B cell (primary cell): ENCODE data around the gene PDE3B. TPM values are rescaled to one million over a fixed set of nuclear protein-coding genes. Genes with fewer than 3 reads are reported as not detected.

Source experiments
- ATAC-seq: fragments of 200-7000 bp; cut with Tn5 transposase; one replicate; pipeline ENCODE4 v1.10.0; 2021; ENCODE audit warnings: low read depth, mild to moderate bottlenecking, moderate number of reproducible peaks, moderate library complexity
- CTCF ChIA-PET: fragments of 350-600 bp; sonication (Branson Sonifier 250); formaldehyde crosslinking; loops from one replicate; lab custom pipeline; 2021; ENCODE audit warnings: antibody characterized with exemption, inconsistent platforms; lab: Charles Lee
- POLR2A ChIA-PET: fragments of 350-600 bp; sonication (Branson Sonifier 250); formaldehyde crosslinking; loops from one replicate; lab custom pipeline; 2021; ENCODE audit warnings: antibody characterized with exemption; lab: Charles Lee
- DNase-seq: peaks from one replicate; pipeline ENCODE4 v3.0.0; 2013
- H2AFZ ChIP-seq: 2 replicates; pipeline ENCODE4 v1.6.1; 2012; ENCODE audit warnings: mild to moderate bottlenecking, low read depth, low read length; ENCODE audit not compliant: insufficient read depth, poor library complexity, severe bottlenecking
- H3K27ac ChIP-seq, 2 donors: 1 replicate in 1 of 2; 2 replicates in 1 of 2; pipeline ENCODE4 v1.5.1; 2012 to 2013; ENCODE audit warnings: low read length in 2 of 2, mild to moderate bottlenecking in 2 of 2, moderate library complexity in 1 of 2
- H3K27me3 ChIP-seq, 4 experiments: fragments of 200-600 bp in 1 of 4; sonication (generic) in 1 of 4; replicated peaks in 1 of 4; 1 replicate in 2 of 4; 2 replicates in 2 of 4; pipeline versions ENCODE4 v1.6.1 to v1.7.0; 2013 to 2016; ENCODE audit warnings: low read length in 3 of 4, mild to moderate bottlenecking in 2 of 4, mixed read lengths in 1 of 4, moderate library complexity in 1 of 4; ENCODE audit not compliant: insufficient read depth in 4 of 4, control insufficient read depth in 3 of 4; ENCODE audit errors: control extremely low read depth in 1 of 4
- H3K36me3 ChIP-seq, 2 experiments: replicated peaks in 1 of 2; 1 replicate in 1 of 2; 2 replicates in 1 of 2; pipeline versions ENCODE4 v1.6.1 to v1.7.1; 2013; ENCODE audit warnings: low read length in 1 of 2; ENCODE audit not compliant: insufficient read depth in 2 of 2, control insufficient read depth in 1 of 2; ENCODE audit errors: control extremely low read depth in 1 of 2, extremely low read depth in 1 of 2
- H3K4me1 ChIP-seq, 2 donors: fragments of 200-600 bp in 1 of 2; sonication (generic) in 1 of 2; 1 replicate in 1 of 2; 2 replicates in 1 of 2; pipeline versions ENCODE4 v1.5.1 to v1.6.1; 2013 to 2017; ENCODE audit warnings: low read length in 2 of 2; ENCODE audit not compliant: control insufficient read depth in 2 of 2, insufficient read depth in 2 of 2
- H3K4me2 ChIP-seq: replicated peaks from 2 replicates; pipeline ENCODE3; 2012; ENCODE audit warnings: mild to moderate bottlenecking, low read depth, low read length; ENCODE audit not compliant: poor library complexity, severe bottlenecking
- H3K4me3 ChIP-seq, 5 experiments: fragments of 200-600 bp in 1 of 5; sonication (generic) in 1 of 5; 1 replicate in 3 of 5; 2 replicates in 2 of 5; pipeline versions ENCODE4 v1.5.1 to v1.7.0; 2011 to 2016; ENCODE audit warnings: low read length in 4 of 5, mild to moderate bottlenecking in 4 of 5, low read depth in 2 of 5, control low read depth in 1 of 5, moderate library complexity in 1 of 5; ENCODE audit not compliant: insufficient read depth in 1 of 5; ENCODE audit errors: control extremely low read depth in 1 of 5, extremely low read depth in 1 of 5
- H3K79me2 ChIP-seq: fragments of 200-600 bp; sonication (generic); one replicate; pipeline ENCODE4 v1.6.0; 2016; ENCODE audit warnings: low read length; ENCODE audit not compliant: control insufficient read depth, insufficient read depth
- H3K9ac ChIP-seq: fragments of 200-600 bp; sonication (generic); 2 replicates; pipeline ENCODE4 v1.6.1; 2017; ENCODE audit warnings: mild to moderate bottlenecking, low read length, moderate library complexity
- H3K9me3 ChIP-seq, 3 donors: one replicate each; pipeline versions ENCODE4 v1.6.1 to v1.7.1; 2013; ENCODE audit warnings: low read length in 2 of 3; ENCODE audit not compliant: control insufficient read depth in 2 of 3, insufficient read depth in 1 of 3; ENCODE audit errors: control extremely low read depth in 1 of 3
- H4K20me1 ChIP-seq: 2 replicates; pipeline ENCODE4 v1.6.0; 2012; ENCODE audit warnings: mild to moderate bottlenecking, low read length; ENCODE audit not compliant: insufficient read depth, control insufficient read depth, poor library complexity, severe bottlenecking
- H3K27ac Mint-ChIP-seq: one replicate; pipeline ENCODE4 v1.8.0; 2021; ENCODE audit warnings: mixed read lengths
- H3K27me3 Mint-ChIP-seq: one replicate; pipeline ENCODE4 v1.8.0; 2021; ENCODE audit warnings: mixed read lengths
- H3K4me1 Mint-ChIP-seq: one replicate; pipeline ENCODE4 v1.8.0; 2021; ENCODE audit warnings: mixed read lengths
- H3K4me3 Mint-ChIP-seq: one replicate; pipeline ENCODE4 v1.8.0; 2021; ENCODE audit warnings: mixed read lengths
- H3K9me3 Mint-ChIP-seq: one replicate; pipeline ENCODE4 v1.8.0; 2022; ENCODE audit warnings: mixed read lengths; ENCODE audit not compliant: insufficient read depth
- EZH2 ChIP-seq: IDR thresholded peaks from 2 replicates; pipeline ENCODE4 v1.6.1; 2012; ENCODE audit warnings: borderline replicate concordance, low read depth, mild to moderate bottlenecking, moderate library complexity, low read length; ENCODE audit not compliant: insufficient read depth, poor library complexity, severe bottlenecking
- WGBS: methylation state at CpG from one replicate; pipeline ENCODE4 v1.1.5; 2013; ENCODE audit warnings: missing lambda C conversion rate; ENCODE audit not compliant: insufficient coverage; 5-methylcytosine and 5-hydroxymethylcytosine counted together
- intact Hi-C: fragments of 100-400 bp; cut with micrococcal nuclease; formaldehyde crosslinking; loops from one replicate; pipeline ENCODE4 v1.10.0; 2022
- polyA plus RNA-seq: library from polyadenylated mRNA; depleted of rRNA; stranded (reverse); fragments of >200 nt; gene quantifications from 2 replicates; pipeline ENCODE4 v1.2.3, GENCODE V29; 2012
- total RNA-seq, 2 donors: library from RNA; stranded (reverse); fragments of 120-200 nt in 1 of 2; gene quantifications; 1 replicate in 1 of 2; 2 replicates in 1 of 2; pipeline versions ENCODE4 v1.2.3 to v1.2.4, GENCODE V29; 2013 to 2022
- TF ChIP-seq, protein P1 (sequence below): fragments of 200-600 bp; IDR thresholded peaks from one replicate; pipeline ENCODE4 v1.8.0; 2022; ENCODE audit warnings: antibody characterized with exemption, mild to moderate bottlenecking

PDE3B gene
- total and polyA plus RNA-seq, 2 donors (not counting 1 experiment from before 2014, with no cell fraction given), result 1.0 to 60.7 TPM

DNA sequence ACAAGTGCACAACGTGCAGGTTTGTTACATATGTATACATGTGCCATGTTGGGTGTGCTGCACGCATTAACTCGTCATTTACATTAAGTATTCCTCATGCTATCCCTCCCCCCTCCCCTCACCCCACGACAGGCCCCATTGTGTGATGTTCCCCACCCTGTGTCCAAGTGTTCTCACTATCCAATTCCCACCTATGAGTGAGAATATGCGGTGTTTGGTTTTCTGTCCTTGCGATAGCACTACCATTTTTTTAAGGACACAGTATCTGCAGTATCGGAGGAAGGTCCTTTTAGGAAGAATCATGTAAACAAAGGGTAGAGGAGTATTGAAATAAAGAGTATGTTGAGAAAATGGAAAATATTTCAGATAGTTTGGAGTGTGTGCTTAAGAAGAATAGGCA lies 25.9 kb downstream of the PDE3B start:
- Histone ChIP-seq H3K4me3 (no peak overlapping the region), H3K27me3 (no peaks in the 10 kb centered on the region), H3K9ac (no peak overlapping the region), H4K20me1 (no peaks in the 10 kb centered on the region), H3K4me1 (peaks cover 0 to 3% of the 10 kb centered on the region in 2 donors), H3K36me3 (no peaks in the 10 kb centered on the region), H3K9me3 (no peaks in the 10 kb centered on the region), H2AFZ (no peak overlapping the region), H3K27ac (no peak overlapping the region), H3K4me2 (no peak overlapping the region), H3K79me2 (no peaks in the 10 kb centered on the region)
- ChIA-PET CTCF (no interaction called here), POLR2A (no interaction called here)
- no peak for ATAC-seq
- WGBS, result 100% methylated on average over 3 of the region's 7 CpGs
- TF ChIP-seq EZH2, result no peak
- TF ChIP-seq, protein P1, sequence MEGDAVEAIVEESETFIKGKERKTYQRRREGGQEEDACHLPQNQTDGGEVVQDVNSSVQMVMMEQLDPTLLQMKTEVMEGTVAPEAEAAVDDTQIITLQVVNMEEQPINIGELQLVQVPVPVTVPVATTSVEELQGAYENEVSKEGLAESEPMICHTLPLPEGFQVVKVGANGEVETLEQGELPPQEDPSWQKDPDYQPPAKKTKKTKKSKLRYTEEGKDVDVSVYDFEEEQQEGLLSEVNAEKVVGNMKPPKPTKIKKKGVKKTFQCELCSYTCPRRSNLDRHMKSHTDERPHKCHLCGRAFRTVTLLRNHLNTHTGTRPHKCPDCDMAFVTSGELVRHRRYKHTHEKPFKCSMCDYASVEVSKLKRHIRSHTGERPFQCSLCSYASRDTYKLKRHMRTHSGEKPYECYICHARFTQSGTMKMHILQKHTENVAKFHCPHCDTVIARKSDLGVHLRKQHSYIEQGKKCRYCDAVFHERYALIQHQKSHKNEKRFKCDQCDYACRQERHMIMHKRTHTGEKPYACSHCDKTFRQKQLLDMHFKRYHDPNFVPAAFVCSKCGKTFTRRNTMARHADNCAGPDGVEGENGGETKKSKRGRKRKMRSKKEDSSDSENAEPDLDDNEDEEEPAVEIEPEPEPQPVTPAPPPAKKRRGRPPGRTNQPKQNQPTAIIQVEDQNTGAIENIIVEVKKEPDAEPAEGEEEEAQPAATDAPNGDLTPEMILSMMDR, result no peak
- Mint-ChIP-seq H3K27ac (no peak overlapping the region), H3K4me3 (no peak overlapping the region), H3K27me3 (no peaks in the 10 kb centered on the region), H3K4me1 (peaks cover 9% of the 10 kb centered on the region), H3K9me3 (no peaks in the 10 kb centered on the region)
- no peak for DNase-seq
- intact Hi-C loops, result no loop called here

DNA sequence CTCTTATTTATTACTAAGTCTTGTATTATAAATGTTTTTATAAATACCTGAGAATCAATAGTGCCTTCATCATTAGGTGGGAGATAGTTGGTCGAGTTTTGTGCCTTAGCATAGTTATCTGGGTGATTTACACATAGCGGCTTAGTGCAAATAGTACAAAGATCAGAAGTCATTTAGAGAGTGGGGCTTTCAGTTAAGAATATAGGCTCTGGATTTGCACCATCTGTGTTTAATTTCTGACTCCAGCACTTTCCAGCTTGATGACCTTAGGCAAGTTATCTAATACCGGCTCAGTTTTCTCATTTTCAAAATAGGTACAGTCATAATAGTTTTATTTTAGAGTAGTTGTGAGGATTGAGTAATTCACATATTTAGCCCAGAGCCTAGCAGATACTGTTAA lies 26.4 kb downstream of the PDE3B start:
- no peak for ATAC-seq
- Histone ChIP-seq H3K27me3 (no peaks in the 10 kb centered on the region), H3K9ac (no peak overlapping the region), H3K4me2 (no peak overlapping the region), H3K79me2 (no peaks in the 10 kb centered on the region), H4K20me1 (no peaks in the 10 kb centered on the region), H2AFZ (no peak overlapping the region), H3K27ac (no peak overlapping the region), H3K9me3 (no peaks in the 10 kb centered on the region), H3K4me1 (peaks cover 0 to 3% of the 10 kb centered on the region in 2 donors), H3K4me3 (no peak overlapping the region), H3K36me3 (no peaks in the 10 kb centered on the region)
- Mint-ChIP-seq H3K27ac (no peak overlapping the region), H3K9me3 (no peaks in the 10 kb centered on the region), H3K4me3 (no peak overlapping the region), H3K4me1 (peaks cover 9% of the 10 kb centered on the region), H3K27me3 (no peaks in the 10 kb centered on the region)
- no CpG with 5 or more reads among the region's 3 CpGs for WGBS
- DNase-seq, result no peak
- intact Hi-C loops, result no loop called here
- POLR2A ChIA-PET, result no interaction called here
- no peak for TF ChIP-seq EZH2
- TF ChIP-seq, protein P1, result no peak
- CTCF ChIA-PET, result no interaction called here
